ENCODE data around the gene ALAS1. TPM values are rescaled to one million over a fixed set of nuclear protein-coding genes. Genes with fewer than 3 reads are reported as not detected.

The ALAS1 gene
- total RNA-seq, 4 donors from 2014 or later, result 17.5 to 43.1 (median 32.2) TPM

DNA sequence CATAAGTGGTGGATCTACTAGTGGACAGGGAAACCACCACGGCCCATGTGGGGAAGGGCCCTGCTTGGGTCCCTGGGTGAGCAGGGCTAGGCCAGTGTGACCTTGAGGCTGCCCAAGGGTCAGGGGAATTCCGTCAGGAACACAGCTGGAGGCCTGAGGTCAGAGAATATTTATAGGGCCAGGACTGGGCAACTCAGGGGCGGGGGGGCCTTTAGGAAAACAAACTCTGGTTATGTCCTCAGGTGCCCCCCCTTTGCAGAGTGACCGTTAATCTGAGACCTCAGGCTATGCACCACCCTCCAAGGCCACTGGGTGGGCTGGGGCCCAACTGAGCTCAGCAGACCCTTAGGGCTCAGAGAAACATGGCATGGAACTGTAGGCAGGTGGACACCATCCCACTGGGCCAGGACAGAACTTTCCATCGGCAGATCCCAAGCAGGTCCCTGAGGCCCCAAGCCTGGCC lies 38.5 kb downstream of the ALAS1 start:
- 76 to 77% methylated on average over 5 of the region's 5 CpGs for WGBS, 2 donors
- intact Hi-C loops (cut with DNase I; ENCODE audit: low total_unique reads), result loop anchor here (10.0 kb wide), 1 partner anchor 48 kb away; the partner anchor contains the start of gene GLYCTK
- no peak for TF ChIP-seq CTCF (IDR thresholded peaks at IDR 0.05)
- no peak for TF ChIP-seq POLR2A (IDR thresholded peaks at IDR 0.05)
- DNase-seq (ENCODE audit: low spot score in 2 of 2), result no peak
- H3K4me3 ChIP-seq (ENCODE audit: low read depth, poor library complexity, severe bottlenecking), result no peak overlapping the region

- no peak for DNase-seq (ENCODE audit: low spot score in 2 of 2)
- intact Hi-C loops (cut with DNase I; ENCODE audit: low total_unique reads), result loop anchor here (10.0 kb wide), 1 partner anchor 48 kb away; the partner anchor contains the start of gene GLYCTK
- 72 to 81% methylated on average over 6 of the region's 6 CpGs for WGBS, 2 donors
- TF ChIP-seq CTCF (IDR thresholded peaks at IDR 0.05) (no peak), POLR2A (IDR thresholded peaks at IDR 0.05) (no peak)
- H3K4me3 ChIP-seq (ENCODE audit: low read depth, poor library complexity, severe bottlenecking), result no peak overlapping the region
These were observed 39.2 kb downstream of the ALAS1 start for GRCh38 chr3:52237006-52237656.

DNA sequence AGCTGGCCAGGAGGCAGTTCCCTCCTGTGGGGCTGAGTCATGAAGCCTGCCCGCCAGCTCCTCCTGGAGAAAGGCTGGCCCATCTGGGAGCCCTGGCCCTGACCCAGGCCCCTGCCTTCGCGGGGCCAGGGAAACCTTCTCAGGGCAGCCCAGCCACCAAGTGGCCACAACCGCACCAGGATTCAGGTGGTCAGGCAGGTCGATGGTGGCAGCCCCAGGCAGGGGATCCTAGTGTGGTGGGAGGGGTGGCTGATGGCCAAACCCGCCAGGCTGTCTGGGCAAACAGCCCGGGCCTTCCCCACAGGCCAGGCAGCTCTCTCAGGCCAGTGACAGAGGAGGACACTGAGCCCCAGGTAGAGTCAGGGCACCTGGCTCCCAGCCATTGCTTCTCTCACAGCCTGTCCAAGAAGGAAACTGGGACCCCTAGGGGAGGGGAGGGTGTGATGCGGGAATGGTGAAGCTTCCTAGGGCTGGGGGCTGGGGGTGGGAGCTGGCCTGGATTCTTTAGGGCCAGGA lies 39.8 kb downstream of the ALAS1 start:
- 0 to 7% methylated on average over 2 to 3 of the region's 8 CpGs for WGBS, 2 donors
- H3K4me3 ChIP-seq (ENCODE audit: low read depth, poor library complexity, severe bottlenecking), result peak overlapping the region; percentile 73
- TF ChIP-seq POLR2A (IDR thresholded peaks at IDR 0.05) (no peak), CTCF (IDR thresholded peaks at IDR 0.05) (no peak)
- DNase-seq (ENCODE audit: low spot score in 2 of 2), result peak; percentile 79 to 95
- intact Hi-C loops (cut with DNase I; ENCODE audit: low total_unique reads), result loop anchor here (10.0 kb wide), 1 partner anchor 47 kb away; the partner anchor contains the start of gene GLYCTK

DNA sequence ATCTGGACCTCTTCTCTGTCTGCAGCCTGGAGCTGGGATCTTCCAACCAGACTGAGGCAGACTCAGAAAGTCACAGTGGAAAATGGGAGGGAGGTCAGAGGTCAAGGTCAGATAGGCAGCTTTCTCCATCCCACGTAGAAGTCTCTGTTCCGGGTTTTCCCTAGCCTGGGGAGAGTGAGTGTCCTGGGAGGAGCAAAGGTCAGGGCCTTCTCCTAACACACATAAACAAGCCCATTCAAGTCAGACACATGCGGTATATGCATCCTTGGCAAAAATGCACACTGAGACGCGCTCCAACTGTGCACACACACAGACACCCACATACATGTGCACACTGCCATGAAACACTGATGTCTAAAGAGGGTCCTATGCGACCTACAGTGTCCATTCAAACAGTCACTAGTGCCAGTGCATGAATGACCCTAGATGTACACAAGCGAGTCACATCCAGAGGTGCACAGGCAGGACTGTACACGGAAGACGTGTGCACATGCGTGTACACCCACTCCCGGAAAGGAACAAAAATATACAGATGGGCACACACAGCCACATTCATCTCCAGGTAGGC lies 40.3 kb downstream of the ALAS1 start:
- DNase-seq (ENCODE audit: low spot score in 2 of 2), result no peak

More for the DNA sequence above, 40.3 kb downstream of the ALAS1 start:
- intact Hi-C loops (cut with DNase I; ENCODE audit: low total_unique reads), result loop anchor here (10.0 kb wide), 1 partner anchor 47 kb away; the partner anchor contains the start of gene GLYCTK
- 4 to 5% methylated on average over 11 of the region's 11 CpGs for WGBS, 2 donors
- peak in 1 of 3 donors; percentile 13 for TF ChIP-seq CTCF (IDR thresholded peaks at IDR 0.05)
- no peak for TF ChIP-seq POLR2A (IDR thresholded peaks at IDR 0.05)
- H3K4me3 ChIP-seq (ENCODE audit: low read depth, poor library complexity, severe bottlenecking), result peak overlapping the region; percentile 73

All from lower leg skin (tissue), 4 donors.